ENCODE results near the gene DYNLT5.
A peak's percentile ranks its signal among the peaks of the same experiment; 100 is the strongest.
"Not testable (repeated sequence)": the region's sequence is repeated elsewhere in the genome, so short reads cannot be mapped to it uniquely, and the experiment has no call there.

The DYNLT5 gene

GRCh38 chr1:66750577-66750976 lies 1.7 kb upstream of the DYNLT5 start:
- no peak for DNase-seq (ENCODE audit: low read depth)

DNA sequence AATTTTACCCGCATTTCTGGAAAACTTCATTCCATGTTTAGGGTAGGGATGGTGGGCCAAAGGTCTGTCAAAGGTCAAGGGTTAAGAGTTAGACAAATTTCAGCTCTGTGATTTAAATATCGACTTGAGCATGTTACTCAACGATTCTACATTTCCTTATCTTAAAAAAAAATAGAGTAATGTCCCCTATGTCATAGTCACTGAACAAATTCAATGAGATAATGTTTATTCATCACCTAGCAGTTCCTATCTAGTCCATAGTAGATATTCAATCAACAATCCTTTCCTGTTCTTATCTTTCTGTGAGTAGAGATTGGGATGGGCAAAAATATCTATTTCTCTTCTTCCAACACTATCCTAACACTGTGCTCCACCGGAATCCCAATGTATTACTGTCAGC lies 1.1 kb upstream of the DYNLT5 start:
- no peak for DNase-seq (ENCODE audit: low read depth)

DNA sequence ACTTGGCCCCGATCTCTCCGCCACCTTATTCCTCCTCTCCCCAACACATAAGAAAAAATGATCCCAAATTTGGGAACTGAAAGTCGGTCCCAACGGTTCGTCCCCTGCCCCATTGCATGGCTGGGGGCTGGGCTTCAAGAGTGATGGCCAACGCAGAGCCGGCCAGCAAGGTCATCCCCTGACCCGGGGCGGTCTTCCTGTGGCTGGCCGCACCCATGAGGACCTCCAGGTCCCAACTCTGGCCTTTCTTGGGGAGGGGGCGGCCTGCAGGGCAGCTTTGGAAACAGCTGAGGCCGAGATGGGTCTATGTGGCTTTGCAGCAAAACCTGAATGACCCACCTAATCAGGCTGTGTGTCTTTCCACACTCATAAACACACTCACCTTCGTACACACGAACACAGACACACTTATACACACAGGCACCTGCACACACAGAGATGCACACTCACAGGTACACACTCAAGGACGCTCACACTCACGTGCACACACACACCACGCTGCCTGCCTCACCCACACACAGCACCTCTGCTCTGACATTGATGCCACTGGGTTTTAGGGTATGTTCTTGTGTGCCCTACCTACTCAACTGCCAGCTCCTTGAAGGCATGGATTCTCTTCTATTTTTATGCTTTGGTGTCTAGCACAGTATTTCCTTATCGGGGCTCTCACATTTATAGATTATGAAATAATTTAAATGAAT lies 562 bp downstream of the DYNLT5 start:
- DNase-seq (ENCODE audit: low read depth), result no peak

DNA sequence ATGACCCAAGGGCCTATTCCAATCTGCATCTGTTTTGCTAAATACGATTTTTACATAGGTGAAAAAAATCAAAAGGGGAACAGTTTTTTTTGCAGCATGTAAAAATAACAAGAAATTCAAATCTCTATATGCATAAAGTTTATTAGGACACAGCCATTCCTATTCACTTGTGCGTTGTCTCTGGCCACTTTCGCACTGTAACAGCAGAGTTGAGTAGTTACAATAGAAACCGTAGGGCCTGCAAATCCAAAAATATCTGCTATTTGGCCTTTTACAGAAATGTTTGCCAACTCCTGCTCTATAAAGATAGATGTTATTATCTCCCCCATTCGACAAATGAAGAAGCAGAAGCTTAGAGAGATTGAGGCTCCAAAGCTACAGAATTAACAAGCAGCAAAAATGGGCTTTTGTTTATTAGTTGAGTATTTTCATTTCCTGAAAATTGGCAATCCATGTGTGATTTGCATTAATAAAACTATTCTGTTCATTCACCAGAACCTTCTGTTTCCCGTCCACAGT lies 5.5 kb downstream of the DYNLT5 start:
- DNase-seq (ENCODE audit: low read depth), result no peak

DNA sequence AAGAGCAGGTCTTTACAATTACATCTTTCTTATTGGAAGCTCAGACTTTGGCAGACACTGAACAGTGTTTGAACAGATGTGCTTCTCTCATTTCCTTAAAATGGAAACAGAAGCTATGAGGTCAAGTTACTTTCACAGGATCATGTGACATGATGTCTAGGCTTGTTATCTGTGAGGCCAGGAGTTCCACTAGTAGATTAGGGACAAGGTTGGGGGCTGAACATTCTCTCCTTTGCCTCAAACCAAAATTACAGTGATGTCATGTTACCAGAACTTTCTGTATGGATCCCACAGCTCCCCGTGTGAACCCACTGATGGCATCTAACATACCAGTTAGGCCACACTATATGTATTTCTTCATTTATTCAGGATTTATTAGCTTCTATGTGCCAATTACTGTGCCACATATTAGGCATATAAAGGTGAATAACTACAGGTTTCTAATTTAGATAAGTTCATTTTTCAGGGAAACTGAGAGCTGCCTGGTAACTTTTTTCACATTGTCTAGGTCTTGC lies 6.0 kb downstream of the DYNLT5 start:
- DNase-seq (ENCODE audit: low read depth), result no peak

DNA sequence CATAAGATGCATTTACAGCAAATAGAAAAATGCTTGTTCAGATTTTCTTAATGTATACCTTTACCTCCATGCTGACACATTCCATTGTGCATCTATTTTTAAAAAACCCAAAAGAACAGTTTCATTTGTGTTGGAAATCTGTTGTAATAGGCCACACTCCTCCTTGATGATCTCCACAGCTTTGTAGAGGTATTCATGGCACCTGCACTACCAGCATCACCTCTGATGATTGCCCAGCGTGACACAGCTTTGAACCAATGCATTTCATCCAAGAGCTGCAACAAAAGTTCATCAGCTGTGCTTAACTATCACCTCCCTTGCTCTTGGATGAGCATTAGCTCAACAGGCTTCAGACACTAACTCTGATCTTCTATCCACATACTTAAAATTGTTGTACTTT lies 8.2 kb downstream of the DYNLT5 start:
- no peak for DNase-seq (ENCODE audit: low read depth)

GRCh38 chr1:66761221-66761620 lies 9.0 kb downstream of the DYNLT5 start:
- no peak for DNase-seq (ENCODE audit: low read depth)

DNA sequence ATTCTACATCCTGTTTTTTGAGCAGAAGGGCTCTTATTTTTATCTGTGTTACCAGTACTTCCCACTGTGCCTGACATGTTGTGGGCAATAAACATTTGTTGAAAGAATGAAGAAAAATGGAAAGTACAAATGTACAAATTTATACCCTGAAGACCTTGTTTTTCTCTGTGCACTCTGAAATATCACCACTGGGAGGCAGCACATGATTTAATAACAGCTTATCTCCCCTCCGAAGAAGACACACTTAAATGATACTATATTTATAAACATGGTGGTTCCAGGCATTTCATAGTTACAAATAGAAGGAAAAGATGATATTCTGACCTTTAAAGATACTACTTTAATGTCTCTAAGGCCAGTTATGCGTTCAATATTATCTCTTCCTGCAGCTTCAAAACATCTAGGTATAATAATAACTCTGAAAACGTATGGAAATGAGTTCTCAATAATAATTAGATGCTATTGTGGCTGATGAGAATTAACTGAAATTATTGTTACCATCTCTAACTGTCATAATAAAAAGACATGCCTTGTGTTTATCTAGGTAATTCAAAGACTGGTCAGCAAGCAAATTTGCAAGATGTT lies 12.8 kb downstream of the DYNLT5 start:
- peak; percentile 19 for DNase-seq (ENCODE audit: low read depth)

DNA sequence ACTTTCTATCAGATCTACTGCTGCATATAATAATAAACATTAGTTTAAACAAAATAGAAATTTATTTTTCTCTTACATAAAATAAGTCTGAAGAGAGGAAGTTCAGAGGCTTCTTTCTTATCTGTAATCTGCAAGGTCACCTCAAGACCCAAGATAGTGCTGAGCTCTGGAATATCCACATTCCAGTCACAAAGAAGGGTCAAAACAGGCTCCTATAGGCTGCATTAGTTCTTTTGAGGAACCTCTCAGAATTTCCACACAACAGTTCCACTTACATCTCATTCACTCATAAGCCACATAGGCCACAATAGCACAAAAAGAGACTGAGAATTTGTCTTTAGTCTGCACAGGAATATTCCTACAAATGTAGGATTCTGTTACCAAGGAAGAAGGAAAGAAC lies 15.4 kb downstream of the DYNLT5 start:
- no peak for DNase-seq (ENCODE audit: low read depth)

GRCh38 chr1:66768965-66769364 lies 16.7 kb downstream of the DYNLT5 start:
- DNase-seq (ENCODE audit: low read depth), result no peak

DNA sequence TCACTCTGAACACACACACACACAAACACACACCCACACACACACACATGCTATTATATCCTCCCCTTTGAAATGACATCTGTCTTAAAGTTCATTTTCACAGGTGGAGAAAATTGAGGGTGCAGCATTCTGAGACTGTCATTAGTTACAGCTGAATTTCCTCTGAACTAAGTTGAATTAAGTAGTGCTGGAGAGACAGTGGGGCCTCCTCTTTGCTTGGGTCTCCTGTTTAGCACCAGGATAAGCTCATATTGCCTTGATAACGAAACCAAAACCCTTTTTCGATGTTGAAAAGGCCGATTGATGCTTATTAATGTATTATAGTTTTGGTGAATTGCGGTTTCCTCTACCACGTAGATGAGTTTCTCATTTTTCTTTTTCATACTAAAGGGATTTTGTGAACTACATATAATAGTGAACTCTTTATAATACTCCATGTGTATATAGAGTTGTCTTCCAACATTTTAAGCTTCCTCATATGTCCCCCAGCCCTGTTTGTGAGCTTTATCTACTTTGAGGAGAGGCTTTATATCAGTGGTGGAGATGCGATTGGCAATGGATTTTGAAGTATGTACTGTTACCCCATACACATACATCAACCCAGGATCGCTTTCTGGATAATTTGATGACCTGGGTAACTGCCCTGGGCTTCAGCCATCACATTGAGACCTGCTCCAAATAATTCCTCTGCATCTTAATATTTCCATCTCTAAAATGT lies 17.4 kb downstream of the DYNLT5 start:
- DNase-seq (ENCODE audit: low read depth), result no peak

GRCh38 chr1:66770240-66770639 lies 18.0 kb downstream of the DYNLT5 start:
- DNase-seq (ENCODE audit: low read depth), result no peak

DNA sequence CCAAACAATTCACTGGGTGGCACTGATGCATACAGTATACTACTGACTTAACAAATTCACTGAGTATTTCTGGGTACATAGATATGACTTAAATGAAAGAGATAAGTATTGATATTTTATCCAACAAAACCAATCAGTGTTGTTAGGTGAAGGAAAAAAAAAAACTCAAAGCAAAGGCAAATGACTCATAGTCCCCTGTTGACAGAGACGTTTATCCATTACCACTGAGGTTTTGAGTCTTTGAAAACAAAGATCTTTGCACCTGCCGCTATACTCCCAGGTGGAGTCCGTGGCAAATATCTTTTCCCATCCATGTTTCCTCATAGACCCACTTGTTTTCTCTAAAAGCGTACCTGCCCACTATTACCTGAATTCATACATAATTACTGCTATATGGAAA lies 18.4 kb downstream of the DYNLT5 start:
- DNase-seq (ENCODE audit: low read depth), result no peak

DNA sequence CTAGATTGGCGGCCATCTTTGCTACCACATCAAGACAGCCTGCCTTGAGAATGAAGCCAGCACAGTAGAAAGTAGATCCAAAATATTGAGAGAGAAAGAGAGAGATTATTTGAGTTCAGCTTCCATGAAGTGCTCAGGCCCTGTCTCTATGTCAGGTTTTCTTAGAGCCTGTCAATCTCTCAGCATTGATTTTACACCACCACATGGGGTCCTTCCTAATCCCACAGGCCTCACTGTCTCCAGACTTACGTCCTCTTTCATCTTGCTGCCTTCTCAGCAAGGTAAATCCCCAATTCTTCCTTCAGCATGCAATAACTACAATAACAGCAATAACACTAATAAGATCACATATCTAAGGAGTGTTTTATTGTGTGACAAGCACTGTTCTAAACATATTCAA lies 21.0 kb downstream of the DYNLT5 start:
- no peak for DNase-seq (ENCODE audit: low read depth)

- DNase-seq (ENCODE audit: low read depth), result no peak
Observed at GRCh38 chr1:66774438-66774837, 22.2 kb downstream of the DYNLT5 start.

DNA sequence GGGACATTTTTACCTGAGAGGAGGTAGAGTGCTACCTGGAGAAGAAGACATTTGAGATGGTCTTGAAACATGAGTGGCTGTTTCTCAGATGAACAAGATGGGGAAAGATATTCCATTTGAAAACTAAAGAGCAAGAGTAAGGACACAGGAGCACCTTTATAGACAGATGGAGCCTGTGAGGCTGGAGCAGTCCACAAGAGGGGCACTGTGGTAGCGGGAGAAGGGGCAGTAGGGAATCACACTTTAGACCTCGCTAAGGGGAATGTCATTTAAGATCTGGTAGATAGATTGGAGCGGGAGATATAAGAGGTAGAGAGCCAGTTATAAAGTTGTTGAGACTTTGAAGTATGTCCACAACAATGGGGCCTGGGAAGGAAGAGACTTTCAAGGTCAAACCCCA lies 23.4 kb downstream of the DYNLT5 start:
- DNase-seq (ENCODE audit: low read depth), result no peak

DNA sequence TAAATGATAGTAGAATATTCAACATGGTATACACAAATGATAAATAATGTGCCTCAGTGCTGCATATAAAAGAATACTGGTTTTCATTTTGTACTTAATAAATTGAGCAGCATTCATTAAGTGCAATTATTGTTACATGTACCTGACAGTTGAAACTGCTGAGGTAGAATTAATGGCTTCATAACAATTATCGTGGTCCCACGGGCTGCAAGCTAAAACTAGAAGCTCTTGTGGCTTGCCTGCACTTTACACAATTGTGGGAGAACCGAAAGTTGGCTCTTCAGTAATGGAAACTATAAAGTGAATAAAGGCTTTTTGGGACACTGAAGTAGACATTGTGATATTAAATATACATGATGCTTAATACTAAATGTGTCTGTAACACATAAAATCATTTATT lies 25.6 kb downstream of the DYNLT5 start:
- no peak for DNase-seq (ENCODE audit: low read depth)

DNA sequence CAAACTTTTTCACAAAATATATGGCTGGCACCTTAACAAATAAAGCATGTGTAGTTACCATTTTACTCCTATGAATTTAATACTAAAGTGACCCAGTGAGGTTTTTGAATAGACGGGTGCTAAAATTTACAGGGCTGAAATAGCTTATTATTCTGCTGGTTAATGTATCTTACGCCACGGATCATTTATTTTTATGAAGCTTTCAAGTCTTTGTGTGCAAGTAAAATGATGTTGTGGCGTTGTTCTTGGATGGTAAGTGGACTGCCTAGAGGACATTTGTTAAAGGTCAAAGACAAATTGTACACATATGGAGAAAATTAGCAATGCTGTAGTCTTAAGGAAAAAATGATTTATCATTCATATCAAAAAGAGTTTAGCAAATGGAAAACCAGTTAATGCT lies 26.0 kb downstream of the DYNLT5 start:
- no peak for DNase-seq (ENCODE audit: low read depth)

DNA sequence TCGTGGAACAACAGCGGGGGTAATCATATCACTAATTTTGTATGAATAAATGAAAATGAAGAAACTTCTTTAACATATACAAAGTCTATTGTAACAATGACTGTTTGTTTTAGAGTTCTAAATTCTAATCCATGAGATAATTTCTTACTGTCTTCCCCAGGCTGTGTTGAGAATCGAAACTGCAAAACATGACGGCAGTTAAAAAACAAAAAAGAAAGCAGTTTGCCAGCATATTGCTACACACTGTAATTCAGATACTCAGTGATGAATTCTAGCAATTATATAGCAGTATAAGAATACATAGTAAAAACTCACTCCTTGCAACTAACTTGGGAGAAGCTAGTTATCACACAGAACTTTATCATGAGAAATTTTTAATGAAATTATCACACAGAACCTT lies 26.7 kb downstream of the DYNLT5 start:
- no peak for DNase-seq (ENCODE audit: low read depth)

DNA sequence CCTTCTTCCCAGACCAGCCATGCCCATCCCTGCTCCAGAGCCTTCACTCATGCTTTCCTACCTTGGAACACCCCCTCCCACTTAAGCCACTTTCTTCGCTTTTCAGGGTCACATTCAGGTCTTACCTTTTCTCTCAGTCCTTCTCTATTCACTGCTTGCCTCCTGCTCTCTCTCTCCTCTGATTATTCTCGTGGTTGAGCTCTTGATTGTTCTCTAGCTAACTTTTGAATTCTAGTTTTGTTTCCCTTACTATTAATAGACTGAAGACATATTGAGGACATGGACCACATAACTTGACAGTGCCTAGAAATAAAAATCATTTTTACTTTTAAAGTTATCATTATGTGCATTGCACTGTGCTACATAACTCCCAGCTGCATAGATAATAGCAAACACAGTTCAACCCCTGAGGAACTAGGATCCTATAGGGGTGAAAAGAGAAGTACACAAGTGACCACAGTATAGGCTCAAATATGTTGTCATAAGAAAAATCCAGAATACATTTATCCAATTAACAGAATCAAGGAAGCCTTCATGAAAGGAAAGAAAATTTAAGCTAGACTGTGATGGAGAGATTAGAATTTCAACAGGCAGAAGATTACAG lies 27.3 kb downstream of the DYNLT5 start:
- DNase-seq (ENCODE audit: low read depth), result no peak

GRCh38 chr1:66785800-66786199 lies 33.5 kb downstream of the DYNLT5 start:
- not testable (repeated sequence) for DNase-seq (ENCODE audit: low read depth)

DNA sequence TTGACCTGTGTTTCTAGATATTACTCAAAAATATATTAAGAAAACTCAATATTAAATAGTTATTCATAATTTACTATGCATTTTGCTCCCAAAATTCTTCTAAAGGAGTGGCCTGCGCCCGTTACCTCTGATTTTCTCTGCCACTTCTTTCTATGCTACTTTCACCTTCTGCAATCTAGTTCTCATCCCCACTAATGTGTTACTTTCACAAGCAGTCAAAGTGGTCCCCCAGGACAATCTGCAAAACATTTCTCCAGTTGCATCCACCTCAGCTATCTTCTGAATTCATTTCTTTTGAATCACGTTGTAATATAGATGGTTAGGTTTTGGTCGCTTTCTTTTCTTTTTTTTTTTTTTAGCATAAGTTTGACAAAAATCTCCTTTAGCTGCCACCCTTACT lies 35.4 kb downstream of the DYNLT5 start:
- DNase-seq (ENCODE audit: low read depth), result no peak

Measured in T follicular helper cell (primary cell).